Sigmoid colon (tissue), 7 donors: ENCODE measurements around the gene UST. TPM values are rescaled to one million over a fixed set of nuclear protein-coding genes. Genes with fewer than 3 reads are reported as not detected.

ENCODE experiments used
- DNase-seq: peaks from one replicate; pipeline ENCODE4 v3.0.0-alpha.2; 2019
- H3K27ac ChIP-seq, 4 donors: fragments of 200-600 bp; sonication (generic); one replicate each; pipeline ENCODE4 v1.5.1; 2016 to 2019; ENCODE audit warnings: mild to moderate bottlenecking in 1 of 4
- H3K27me3 ChIP-seq, 3 donors: fragments of 200-600 bp; sonication (generic); one replicate each; pipeline ENCODE4 v1.5.1; 2019; ENCODE audit warnings: mild to moderate bottlenecking in 1 of 3
- H3K36me3 ChIP-seq, 4 donors: fragments of 200-600 bp; sonication (generic); one replicate each; pipeline ENCODE4 v1.5.1; 2016 to 2019
- H3K4me1 ChIP-seq, 4 donors: fragments of 200-600 bp; sonication (generic); one replicate each; pipeline ENCODE4 v1.5.1; 2017 to 2019
- H3K4me3 ChIP-seq, 4 donors: fragments of 200-600 bp; sonication (generic); one replicate each; pipeline ENCODE4 v1.5.1; 2017 to 2019; ENCODE audit warnings: mild to moderate bottlenecking in 2 of 4, moderate library complexity in 1 of 4
- H3K9me3 ChIP-seq, 4 donors: fragments of 200-600 bp in 3 of 4; sonication (generic) in 3 of 4; one replicate each; pipeline versions ENCODE4 v1.5.1 to v1.6.1; 2013 to 2019
- CTCF ChIP-seq, 4 experiments: fragments of 450-650 bp in 3 of 4; fragments of 200-600 bp in 1 of 4; IDR thresholded peaks; one replicate each; pipeline ENCODE4 v1.5.1; 2016 to 2019; ENCODE audit warnings: antibody characterized with exemption in 4 of 4, mild to moderate bottlenecking in 3 of 4, moderate library complexity in 2 of 4
- EP300 ChIP-seq, 4 donors: sonication (generic); formaldehyde crosslinking; IDR thresholded peaks; one replicate each; pipeline ENCODE4 v1.6.1; 2017; ENCODE audit warnings: antibody characterized with exemption in 4 of 4
- POLR2A ChIP-seq, 2 donors: fragments of 450-650 bp; IDR thresholded peaks; one replicate each; pipeline ENCODE4 v1.6.1; 2016; ENCODE audit warnings: antibody characterized with exemption in 2 of 2, mild to moderate bottlenecking in 2 of 2, moderate library complexity in 2 of 2
- POLR2AphosphoS5 ChIP-seq, 4 donors: sonication (generic); formaldehyde crosslinking; IDR thresholded peaks; one replicate each; pipeline ENCODE4 v1.6.1; 2017; ENCODE audit warnings: antibody characterized with exemption in 4 of 4
- WGBS, 2 donors: extraction: QIAGEN DNeasy Blood & Tissue Kit; methylation state at CpG; one replicate each; pipeline ENCODE4 v1.1.7; 2013; 5-methylcytosine and 5-hydroxymethylcytosine counted together
- intact Hi-C: fragments of 100-400 bp; cut with DNase I; formaldehyde crosslinking; loops from one replicate; pipeline ENCODE4 v1.15.1; 2023
- polyA plus RNA-seq, 3 donors: library from polyadenylated mRNA; stranded (reverse); fragments of 200-250 nt; gene quantifications; one replicate each; pipeline ENCODE4 v1.2.3, GENCODE V29; 2013
- total RNA-seq, 4 donors: library from RNA; depleted of rRNA; stranded (reverse); fragments of >200 nt; gene quantifications; one replicate each; pipeline ENCODE4 v1.1.0, GENCODE V29; 2016
- donor health status: healthy with polysubstance abuse.
- donor health status: Bipolar disorder and iron deficiency.
- donor health status: healthy.

The UST gene
- total and polyA plus RNA-seq, 7 donors = 0.46 to 35.2 (median 21.8) TPM

GRCh38 chr6:149086363-149086762 is 339.5 kb downstream of the UST start:
- Histone ChIP-seq H3K4me1 (peaks cover 0 to 17% (median 8%) of the 10 kb centered on the region in 4 donors), H3K4me3 (no peak overlapping the region), H3K27ac (no peak overlapping the region), H3K36me3 (no peaks in the 10 kb centered on the region), H3K27me3 (no peaks in the 10 kb centered on the region), H3K9me3 (no peaks in the 10 kb centered on the region)
- intact Hi-C loops = no loop called here
- DNase-seq = no peak
- no peak for TF ChIP-seq POLR2AphosphoS5 (IDR thresholded peaks at IDR 0.05)
- no peak for TF ChIP-seq EP300 (IDR thresholded peaks at IDR 0.05)
- no peak for TF ChIP-seq CTCF (IDR thresholded peaks at IDR 0.05)
- TF ChIP-seq POLR2A (IDR thresholded peaks at IDR 0.05) = no peak
- 86 to 93% methylated on average over 3 of the region's 3 CpGs for WGBS, 2 donors

- intact Hi-C loops = no loop called here
- peaks cover 0 to 3% (median under 1%) of the 10 kb centered on the region in 4 donors for H3K4me1 ChIP-seq
- no peak for DNase-seq
- no peaks in the 10 kb centered on the region for H3K36me3 ChIP-seq
- no peak overlapping the region for H3K27ac ChIP-seq
- TF ChIP-seq POLR2A (IDR thresholded peaks at IDR 0.05) = no peak
- TF ChIP-seq CTCF (IDR thresholded peaks at IDR 0.05) = no peak
- TF ChIP-seq POLR2AphosphoS5 (IDR thresholded peaks at IDR 0.05) = no peak
- no peak for TF ChIP-seq EP300 (IDR thresholded peaks at IDR 0.05)
- no peaks in the 10 kb centered on the region for H3K27me3 ChIP-seq
- H3K9me3 ChIP-seq = no peaks in the 10 kb centered on the region
- no peak overlapping the region for H3K4me3 ChIP-seq
- 86 to 88% methylated on average over 6 of the region's 6 CpGs for WGBS, 2 donors
These were observed 341.1 kb downstream of the UST start for GRCh38 chr6:149087898-149088297.

GRCh38 chr6:149088361-149088760 is 341.5 kb downstream of the UST start:
- no peak overlapping the region for H3K27ac ChIP-seq
- DNase-seq = no peak
- WGBS, 2 donors = 97% methylated on average over 9 of the region's 9 CpGs
- H3K27me3 ChIP-seq = no peaks in the 10 kb centered on the region
- no peak for TF ChIP-seq CTCF (IDR thresholded peaks at IDR 0.05)
- TF ChIP-seq POLR2AphosphoS5 (IDR thresholded peaks at IDR 0.05) = no peak
- TF ChIP-seq EP300 (IDR thresholded peaks at IDR 0.05) = no peak
- TF ChIP-seq POLR2A (IDR thresholded peaks at IDR 0.05) = no peak
- no peak overlapping the region for H3K4me3 ChIP-seq
- no peaks in the 10 kb centered on the region for H3K9me3 ChIP-seq
- intact Hi-C loops = no loop called here
- H3K4me1 ChIP-seq = peaks cover 0 to 2% (median under 1%) of the 10 kb centered on the region in 4 donors
- no peaks in the 10 kb centered on the region for H3K36me3 ChIP-seq

- DNase-seq = no peak
- no peak overlapping the region for H3K4me3 ChIP-seq
- H3K36me3 ChIP-seq = no peaks in the 10 kb centered on the region
- H3K4me1 ChIP-seq = peaks cover 0 to 13% (median 10%) of the 10 kb centered on the region in 4 donors
- no peak overlapping the region for H3K27ac ChIP-seq
- no peaks in the 10 kb centered on the region for H3K27me3 ChIP-seq
- intact Hi-C loops = no loop called here
- 87 to 88% methylated on average over 8 of the region's 8 CpGs for WGBS, 2 donors
- TF ChIP-seq EP300 (IDR thresholded peaks at IDR 0.05) = no peak
- no peak for TF ChIP-seq CTCF (IDR thresholded peaks at IDR 0.05)
- no peak for TF ChIP-seq POLR2AphosphoS5 (IDR thresholded peaks at IDR 0.05)
- no peak for TF ChIP-seq POLR2A (IDR thresholded peaks at IDR 0.05)
- H3K9me3 ChIP-seq = no peaks in the 10 kb centered on the region
These were observed 342.7 kb downstream of the UST start for GRCh38 chr6:149089510-149089909.

GRCh38 chr6:149090937-149091336 is 344.1 kb downstream of the UST start:
- Histone ChIP-seq H3K4me3 (no peak overlapping the region), H3K9me3 (no peaks in the 10 kb centered on the region), H3K27me3 (no peaks in the 10 kb centered on the region), H3K36me3 (no peaks in the 10 kb centered on the region), H3K4me1 (peaks cover 0 to 21% (median 17%) of the 10 kb centered on the region in 4 donors), H3K27ac (no peak overlapping the region)
- intact Hi-C loops = no loop called here
- 89 to 91% methylated on average over 4 of the region's 4 CpGs for WGBS, 2 donors
- TF ChIP-seq POLR2A (IDR thresholded peaks at IDR 0.05) (no peak), CTCF (IDR thresholded peaks at IDR 0.05) (no peak), POLR2AphosphoS5 (IDR thresholded peaks at IDR 0.05) (no peak), EP300 (IDR thresholded peaks at IDR 0.05) (no peak)
- no peak for DNase-seq
